ENCODE results near the gene SSX1.
"Not testable (repeated sequence)": the region's sequence is repeated elsewhere in the genome, so short reads cannot be mapped to it uniquely, and the experiment has no call there.

Gene SSX1, protein sequence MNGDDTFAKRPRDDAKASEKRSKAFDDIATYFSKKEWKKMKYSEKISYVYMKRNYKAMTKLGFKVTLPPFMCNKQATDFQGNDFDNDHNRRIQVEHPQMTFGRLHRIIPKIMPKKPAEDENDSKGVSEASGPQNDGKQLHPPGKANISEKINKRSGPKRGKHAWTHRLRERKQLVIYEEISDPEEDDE

DNA sequence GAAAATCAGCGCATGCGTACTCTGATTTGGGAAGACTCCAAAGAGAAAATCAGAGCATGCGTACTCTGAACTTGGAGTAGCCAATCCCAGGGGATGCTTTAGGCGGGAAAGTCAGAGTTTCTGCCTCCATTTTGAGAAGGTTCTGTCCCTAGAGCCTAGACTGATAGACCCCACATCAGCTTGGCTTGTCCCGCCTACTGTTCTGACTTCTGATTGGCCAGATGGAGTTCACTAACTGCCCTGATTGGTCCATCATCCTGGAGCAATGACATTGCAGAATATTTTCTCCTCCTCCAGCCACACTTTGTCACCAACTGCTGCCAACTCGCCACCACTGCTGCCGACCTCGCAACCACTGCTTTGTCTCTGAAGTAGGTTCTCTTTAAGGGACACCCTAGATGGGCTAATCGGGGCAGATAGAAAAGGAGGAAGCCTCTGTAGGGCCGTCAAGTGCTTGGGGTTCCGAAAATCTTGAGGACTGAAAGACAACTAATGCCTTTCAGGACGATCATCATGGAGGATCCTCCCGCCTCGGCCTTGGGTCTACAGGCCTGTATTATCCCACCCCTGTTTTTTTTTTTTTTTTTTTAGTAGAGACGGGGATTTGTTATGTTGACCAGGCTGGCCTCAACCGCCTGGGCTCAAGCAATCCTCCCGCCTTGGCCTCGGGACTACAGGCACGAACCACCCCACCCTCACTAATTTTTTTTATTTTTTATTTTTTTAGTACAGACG, at the start of gene SSX1:
Gene SSX1 (plus strand): TSS at position 331 of the 735 bp plus-strand sequence. CDS start 1,850 bp downstream, outside the sequence.
- DNase-seq (ENCODE audit: low spot score): not testable (repeated sequence)

DNA sequence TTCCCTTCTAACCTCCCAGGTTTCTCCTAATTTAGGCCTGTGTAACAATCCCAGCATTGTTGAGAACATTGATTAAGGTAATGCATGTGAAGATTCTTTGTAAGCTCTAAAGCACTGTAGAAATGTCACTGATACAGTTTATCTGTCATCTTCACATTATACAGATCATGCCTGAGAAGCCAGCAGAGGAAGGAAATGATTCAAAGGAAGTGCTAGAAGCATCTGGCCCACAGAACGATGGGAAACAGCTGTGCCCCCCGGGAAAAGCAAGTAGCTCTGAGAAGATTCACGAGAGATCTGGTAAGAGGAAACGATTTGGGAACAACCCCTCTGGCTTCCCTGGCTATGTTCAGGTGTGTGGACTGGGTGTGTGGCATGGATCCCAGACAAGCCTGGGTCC, 40.9 kb upstream of the SSX1 start:
- not testable (repeated sequence) for DNase-seq (ENCODE audit: low spot score)

DNA sequence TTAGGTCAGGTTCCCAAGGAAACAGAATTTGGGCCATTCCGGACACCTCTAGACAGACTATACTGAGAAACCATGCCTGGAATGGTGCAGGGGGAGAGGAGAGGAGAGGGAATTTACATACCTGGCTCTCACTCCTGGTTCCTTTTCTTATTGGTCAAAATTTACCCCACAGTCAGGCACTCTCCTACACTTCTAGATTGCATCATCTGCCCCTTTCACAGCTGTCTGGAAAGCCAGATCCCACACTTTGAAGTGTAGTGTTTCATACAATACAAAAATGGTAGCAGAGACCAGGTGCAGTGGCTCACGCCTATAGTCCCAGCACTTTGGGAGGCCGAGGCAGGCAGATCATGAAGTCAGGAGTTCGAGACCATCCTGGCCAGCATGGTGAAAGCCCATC, 31.0 kb upstream of the SSX1 start:
- DNase-seq (ENCODE audit: low spot score): not testable (repeated sequence)

DNA sequence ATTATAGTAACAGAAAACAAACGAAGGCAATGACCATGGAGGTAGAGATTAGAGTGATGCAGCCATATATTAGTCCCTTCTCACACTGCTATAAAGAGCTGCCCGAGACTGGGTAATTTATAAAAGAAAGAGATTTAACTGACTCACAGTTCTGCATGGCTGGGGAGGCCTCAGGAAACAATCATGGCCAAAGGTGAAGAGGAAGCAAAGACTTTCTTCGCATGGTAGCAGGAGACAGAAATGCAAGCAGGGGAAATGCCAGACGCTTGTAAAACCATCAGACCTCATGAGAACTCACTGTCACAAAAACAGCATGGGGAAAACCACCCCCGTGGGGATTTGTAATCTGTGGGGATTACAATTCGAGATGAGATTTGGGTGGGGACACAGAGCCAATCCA, 2.2 kb upstream of the SSX1 start:
- DNase-seq (ENCODE audit: low spot score): not testable (repeated sequence)

DNA sequence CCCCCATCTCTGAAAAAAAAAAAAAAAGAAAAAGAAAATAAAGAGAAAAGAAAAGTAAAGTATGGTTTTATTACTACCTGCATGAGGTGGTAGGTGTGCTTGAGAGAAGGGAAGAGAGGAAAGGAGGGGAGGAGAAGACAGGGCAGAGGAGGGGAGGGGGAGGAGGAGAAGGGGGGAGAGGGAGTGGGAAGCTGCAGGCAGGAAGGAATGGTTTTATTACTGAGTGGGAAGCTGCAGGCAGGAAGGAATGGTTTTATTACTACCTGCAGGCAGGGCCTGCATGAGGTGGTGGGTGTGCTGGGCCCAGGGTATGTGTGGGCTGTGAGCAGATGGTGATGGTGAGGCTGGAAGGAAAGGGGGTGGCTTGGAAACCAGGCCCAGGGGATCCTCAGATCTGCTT, 19.2 kb downstream of the SSX1 start:
- DNase-seq (ENCODE audit: low spot score): not testable (repeated sequence)

DNA sequence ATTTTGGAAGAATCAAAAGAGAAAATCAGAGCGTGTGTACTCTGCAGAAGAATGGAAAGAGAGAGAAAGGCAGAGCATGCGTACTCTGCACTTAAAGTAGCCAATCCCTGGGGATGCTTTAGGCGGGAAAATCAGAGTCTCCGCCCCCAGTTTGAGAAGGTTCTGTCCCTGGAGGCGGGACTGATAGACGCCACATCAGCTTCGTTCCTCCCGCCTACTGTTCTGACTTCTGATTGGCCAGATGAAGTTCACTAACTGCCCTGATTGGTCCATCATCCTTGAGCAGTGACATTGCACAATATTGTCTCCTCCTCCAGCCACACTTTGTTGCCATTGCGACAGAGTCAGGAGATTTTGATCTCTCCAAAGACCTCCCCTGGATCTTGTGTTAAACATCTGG, 23.8 kb downstream of the SSX1 start:
- no peak for DNase-seq (ENCODE audit: low spot score)

DNA sequence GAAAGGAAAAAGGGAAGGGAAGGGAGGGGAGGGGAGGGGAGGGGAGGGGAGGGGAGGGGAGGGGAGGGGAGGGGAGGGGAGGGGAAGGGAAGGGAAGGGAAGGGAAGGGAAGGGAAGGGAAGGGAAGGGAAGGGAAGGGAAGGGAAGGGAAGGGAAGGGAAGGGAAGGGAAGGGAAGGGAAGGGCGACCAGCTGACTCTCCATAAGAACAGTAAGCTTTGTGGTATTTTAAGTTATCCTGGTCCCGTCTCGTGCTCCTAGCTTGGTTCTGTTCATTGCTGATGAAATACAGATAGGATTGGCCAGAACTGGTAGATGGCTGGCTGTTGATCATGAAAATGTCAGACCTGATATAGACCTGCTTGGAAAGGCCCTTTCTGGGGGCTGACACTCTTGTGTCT, 25.5 kb downstream of the SSX1 start:
- DNase-seq (ENCODE audit: low spot score): not testable (repeated sequence)

DNA sequence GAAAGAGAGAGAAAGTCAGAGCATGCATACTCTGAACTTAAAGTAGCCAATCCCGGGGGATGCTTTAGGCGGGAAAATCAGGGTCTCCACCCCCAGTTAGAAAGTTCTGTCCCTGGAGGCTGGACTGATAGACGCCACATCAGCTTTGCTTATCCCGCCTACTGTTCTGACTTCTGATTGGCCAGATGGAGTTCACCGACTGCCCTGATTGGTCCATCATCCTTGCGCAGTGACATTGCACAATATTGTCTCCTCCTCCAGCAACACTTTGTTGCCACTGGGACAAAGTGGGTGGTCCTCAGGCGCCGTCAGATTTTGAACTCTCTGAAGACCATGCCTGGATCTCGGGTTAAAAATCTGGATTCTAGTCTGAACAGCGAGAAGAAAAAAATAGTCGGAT, 51.0 kb downstream of the SSX1 start:
- no peak for DNase-seq (ENCODE audit: low spot score)

DNA sequence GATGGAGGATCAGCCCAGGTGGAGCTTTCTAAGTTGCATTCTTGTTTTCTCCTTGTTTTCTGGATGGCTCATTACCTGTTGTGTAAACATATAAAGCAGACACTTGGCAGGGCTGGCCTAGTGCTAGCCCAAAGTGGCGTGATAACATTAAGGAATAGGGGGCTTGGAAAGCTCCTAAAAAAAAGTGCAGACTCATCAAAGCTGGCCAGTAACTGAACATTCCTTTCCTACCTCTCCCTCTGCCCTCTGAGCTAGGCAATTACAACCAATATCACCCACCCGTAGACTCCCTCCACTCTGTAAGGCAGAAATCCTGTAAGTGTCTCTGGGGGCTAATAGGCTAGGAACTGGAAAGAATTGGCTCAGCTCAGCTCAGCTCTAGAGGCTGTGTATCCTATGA, 58.8 kb downstream of the SSX1 start:
- DNase-seq (ENCODE audit: low spot score): not testable (repeated sequence)
